HUDEP-2 (cell line): ENCODE results near the gene CBFA2T3.
"Not testable (repeated sequence)": the region's sequence is repeated elsewhere in the genome, so short reads cannot be mapped to it uniquely, and the experiment has no call there.

Experiments
- DNase-seq, 76 experiments: peaks; one replicate each; lab custom pipeline; 2025; ENCODE audit not compliant: unreplicated experiment in 76 of 76; lab: John Stamatoyannopoulos, UW

The CBFA2T3 gene

DNA sequence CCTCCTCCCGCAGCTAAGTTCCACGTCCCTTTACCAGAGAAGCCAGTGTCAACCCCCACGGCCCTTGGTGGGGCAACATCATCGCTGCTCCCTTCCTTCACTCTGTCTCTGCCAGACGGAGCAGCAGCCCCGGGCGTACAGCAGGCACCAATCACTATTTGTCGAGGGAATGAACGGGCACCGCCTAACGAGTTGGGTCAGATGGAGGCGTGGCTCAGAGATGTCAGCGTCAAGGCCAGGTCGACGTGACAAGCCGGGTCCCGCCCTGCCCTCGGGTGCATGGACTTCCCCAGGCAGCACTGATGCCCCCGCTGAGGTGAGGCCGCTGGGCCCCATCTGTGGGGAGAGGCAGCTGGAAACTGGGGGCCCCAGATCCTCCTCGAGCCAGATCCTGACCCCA is 50.0 kb downstream of the CBFA2T3 start:
- DNase-seq: no peak

DNA sequence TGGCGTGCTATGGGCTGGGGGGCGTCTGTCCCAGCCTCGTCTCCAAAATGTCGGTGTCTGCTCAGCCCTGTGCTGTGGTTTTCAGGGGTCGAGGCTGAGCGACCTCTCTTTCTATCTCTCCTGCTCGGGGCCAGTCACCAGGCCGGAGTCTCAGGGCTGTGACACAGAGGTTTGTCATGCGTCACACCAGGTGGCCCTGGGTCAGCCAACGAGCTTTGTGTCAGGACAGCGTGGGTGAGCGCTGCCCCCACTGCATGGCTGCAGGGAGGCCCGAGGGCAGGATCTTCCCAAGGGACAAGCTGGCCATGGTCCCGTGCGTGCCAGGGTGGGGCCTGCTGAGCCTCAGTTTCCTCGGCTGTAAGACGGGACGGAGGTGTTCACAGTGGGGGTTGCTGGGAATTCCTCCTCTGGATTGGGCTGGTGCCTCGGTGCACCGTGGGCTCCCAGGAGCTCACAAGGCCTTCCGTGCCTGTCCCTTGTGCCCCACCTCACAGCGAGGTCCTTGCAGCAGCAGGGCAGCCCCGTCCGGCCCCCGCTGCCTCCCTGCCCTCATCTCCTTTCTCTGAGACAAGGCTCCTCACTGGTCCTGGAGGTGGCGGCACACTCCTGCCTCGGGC is 50.5 kb downstream of the CBFA2T3 start:
- no peak for DNase-seq

DNA sequence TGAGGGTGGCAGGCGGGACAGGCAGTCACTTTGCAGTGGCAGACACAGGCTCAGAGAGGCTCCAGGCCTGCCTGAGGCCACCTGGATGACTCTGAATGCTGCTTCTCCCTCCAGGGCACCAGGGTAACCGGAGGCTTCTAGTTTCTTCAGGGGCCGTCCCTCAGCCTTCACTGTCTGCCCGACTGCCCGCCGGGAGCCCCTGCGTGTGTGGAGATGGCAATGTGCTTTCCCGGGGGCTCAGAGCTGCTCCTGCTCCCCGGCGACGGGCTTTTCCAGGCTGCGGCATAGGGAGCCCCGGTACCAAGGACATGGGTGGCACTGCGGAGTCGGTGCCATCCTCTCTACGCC is 51.5 kb downstream of the CBFA2T3 start:
- DNase-seq: no peak

DNA sequence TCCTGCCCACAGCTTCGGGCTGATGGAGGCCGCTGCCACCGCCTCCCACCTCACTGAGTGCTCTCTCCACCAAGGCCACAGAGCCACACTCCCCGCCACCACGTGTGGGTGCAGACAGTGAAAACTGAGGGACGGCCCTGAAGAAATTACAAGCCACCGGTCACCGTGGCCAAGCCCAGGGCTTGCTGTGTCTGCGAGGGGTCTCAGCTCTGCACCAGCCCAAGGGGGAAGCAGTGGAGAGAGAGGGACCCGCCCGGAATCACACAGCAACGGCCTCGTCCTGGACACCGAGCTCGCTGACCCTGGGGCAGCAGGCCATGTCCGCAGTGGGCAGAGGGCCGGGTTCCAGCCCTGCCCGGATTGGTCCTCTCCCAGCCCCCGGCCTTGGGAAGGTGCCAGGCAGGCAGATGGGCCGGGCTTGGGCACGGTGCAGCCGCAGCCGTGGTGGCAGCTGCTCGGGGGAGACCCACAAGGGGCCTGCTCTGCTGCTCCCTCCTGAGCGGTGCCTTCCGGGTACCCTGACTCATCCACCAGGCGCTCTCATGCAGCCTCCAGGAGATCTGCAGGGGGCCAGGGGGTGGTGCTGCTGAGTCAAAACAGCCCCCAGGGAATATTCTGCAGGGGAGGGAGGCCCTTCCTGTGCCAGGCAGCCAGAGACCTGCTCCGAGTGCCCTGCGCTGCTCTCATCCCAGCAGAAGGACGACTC is 52.0 kb downstream of the CBFA2T3 start:
- peak in 4 of 76 experiments; percentile 8 to 30 (median 12) for DNase-seq

DNA sequence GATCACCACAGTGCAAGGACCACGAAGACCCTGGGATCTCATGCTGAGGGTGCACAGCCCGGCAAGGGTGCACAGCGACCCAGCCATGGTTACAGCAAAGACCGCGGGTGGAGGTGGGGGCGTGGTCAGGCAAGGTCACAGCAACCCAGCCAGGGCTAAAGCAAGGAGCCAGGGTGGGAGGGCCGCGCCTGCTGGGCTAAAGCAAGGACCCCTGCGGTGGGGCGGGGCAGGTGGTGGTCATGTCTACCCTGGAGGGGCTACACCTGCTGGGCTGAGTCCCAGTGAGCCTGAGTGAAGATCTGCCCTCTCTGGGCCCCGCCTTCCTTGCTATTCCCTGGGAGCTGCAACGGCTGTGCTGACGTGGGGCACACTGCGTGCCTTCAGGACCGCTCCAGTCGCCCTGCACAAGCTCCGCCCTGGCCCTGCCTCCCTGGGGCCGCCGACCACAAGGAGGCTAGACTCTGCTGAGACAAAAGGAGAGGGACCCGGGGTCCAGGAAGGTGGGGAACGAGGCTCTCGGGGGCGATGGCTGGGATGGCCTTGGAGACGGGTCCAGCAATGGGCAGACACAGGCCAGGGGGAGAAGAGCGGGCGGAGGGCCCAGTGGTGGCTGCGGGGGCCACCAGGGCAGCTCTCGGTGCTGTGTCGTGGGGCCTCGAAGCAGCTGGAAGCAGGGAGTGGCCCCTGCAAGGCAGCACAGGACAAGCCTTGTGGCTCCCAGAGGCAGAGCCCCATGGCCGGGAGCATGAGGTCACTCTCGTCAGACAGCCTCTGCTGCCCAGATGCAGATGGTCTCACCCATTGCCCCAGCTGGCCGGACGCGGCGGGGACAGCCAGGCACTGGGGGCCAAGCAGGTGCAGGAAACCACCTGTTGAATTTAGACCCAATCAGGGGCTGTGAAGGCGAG is 52.8 kb downstream of the CBFA2T3 start:
- no peak for DNase-seq

DNA sequence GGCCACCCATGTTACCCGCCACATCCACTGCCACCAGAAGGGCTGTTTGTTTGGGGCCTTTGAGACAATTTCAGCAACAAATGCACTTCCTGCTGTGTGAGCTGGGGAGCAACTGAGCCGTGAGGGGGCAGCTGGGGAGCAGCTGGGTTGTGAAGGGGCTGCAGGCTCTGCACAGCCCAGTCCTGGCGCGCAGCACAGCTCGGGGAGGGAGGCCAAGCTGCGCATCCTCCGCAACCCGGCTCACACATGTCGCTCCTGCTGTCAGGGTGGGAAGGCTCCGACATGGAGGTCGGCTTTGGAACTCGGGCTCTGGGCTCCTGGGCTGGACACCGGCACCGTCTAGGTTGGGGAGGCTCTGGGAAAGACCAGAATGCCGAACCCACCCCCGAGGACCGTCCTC is 53.6 kb downstream of the CBFA2T3 start:
- DNase-seq: no peak

DNA sequence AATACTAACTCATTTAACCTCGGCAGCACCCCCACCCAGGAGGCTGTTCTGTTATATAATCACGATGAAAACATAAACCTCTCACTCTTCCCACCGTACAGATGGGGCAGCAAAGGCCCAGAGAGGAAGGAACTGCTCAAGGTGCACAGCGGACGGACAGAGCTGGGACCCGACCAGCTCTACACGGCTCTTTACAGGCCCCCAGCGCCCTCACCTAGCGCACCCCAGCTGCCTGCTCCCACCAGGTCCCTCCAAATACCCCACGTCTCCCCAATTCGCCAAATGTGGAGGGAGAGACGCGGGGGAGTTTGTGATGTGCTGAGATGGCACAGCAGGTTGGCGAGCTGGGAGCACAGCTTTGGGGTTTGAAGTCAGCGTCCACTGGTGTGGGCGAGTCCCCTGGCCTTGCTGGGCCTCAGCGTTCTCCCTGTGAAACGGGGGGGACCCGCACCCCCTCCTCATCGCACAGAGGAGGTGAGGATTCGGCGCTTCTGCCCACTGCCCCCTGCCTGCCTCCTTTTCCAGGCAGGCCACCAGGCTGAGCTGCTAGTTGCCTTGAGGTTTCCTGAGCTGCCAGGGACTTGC is 54.1 kb downstream of the CBFA2T3 start:
- no peak for DNase-seq

DNA sequence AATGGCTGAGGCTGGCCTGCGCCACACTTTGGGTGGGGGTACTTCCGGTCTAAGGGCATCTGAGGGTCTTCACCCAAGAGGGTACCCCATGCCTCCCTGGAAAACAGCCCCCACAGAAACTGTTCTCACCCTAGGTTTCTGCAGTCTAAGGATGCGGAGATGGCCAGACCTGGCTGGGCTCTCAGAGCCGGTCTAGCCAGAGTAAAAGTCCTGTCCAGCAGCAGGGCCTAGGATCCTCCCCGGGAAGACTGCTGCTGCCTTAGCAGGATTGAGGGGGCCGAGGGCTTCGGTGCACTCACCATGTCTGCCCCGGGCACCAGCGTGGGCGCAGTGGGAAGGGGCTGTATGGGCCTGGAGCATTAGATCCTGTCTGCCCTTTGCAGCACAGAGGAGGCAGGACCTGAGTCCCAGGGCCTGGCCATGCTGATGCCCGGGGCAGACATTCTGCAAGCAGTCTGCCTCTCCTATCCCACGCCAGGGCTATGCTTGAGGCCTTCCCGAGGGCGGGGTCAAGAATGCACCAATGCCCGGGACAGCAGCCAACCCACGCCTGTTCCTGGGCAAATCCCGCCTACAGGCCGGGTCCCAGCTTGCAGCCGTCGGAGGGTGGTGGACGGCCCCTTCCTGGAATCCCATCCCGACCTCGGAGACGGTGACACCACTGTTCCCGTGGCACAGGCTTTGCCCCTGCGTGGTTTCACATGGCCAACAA is 54.7 kb downstream of the CBFA2T3 start:
- DNase-seq: peak in 33 of 76 experiments; percentile 5 to 62 (median 31)

DNA sequence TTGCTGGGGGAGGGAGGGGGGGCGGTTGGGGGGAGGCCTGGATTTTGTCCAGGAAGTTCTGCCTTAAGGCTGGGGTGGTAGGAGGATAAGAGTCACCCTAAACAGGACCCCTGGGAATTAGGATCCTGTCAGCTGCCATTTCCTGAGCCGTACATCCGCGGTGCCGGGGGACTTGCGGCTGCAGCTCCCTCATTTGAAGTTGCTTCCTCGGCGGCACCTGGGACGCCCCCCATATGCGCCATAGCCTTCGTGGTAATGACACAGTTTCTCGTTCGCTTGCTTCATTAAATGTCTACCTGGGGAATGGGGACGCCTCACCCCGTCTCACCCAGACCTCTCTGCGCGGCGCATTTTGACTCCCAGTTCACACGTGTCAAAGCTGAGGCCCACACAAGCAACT is 55.4 kb downstream of the CBFA2T3 start:
- DNase-seq: no peak

DNA sequence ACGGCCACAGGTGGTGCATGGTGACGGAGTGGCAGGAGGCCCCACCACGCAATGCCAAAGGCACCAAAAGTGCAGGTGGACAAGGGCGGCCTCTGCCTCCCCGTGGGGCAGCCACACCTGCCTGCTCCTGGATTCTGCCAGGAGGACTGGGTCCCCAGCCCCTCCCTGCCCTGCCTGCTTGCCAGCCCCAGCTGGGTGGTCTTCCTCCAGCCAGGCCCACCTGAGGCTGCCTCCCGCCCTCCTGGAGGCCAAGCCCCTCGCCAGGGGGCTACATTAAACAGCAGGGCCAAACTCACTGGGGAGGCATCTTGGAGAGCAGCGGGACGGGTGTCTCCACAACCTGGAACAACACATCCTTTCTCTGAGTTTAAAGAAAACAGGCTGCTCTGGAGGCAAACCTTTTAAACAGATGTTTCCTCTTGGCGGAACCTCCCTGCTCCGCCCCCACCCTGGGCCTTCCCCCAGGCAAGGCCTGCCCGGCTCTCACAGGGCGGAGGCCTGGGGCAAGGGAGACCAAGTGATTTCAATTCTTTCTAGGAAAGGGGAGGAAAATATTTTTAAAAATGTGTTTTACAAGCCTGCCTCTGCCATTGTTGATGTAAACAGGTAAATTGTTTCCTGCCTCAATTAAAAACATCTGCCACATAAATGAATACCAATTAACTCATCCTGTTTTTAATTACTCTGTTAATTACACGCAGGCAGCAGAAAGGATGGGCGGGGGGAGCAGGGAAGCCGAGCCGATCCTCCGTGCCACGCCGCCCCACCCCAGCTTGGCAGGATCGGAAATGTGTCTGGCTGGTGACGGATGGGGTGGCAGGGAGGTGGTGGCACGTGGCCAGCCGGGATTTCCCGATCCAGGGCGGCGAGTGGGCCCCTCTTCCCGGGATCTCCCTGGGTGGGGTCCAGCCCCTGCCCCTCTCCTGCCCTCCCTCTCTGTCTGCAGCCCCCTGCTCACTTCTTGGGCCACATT is 56.1 kb downstream of the CBFA2T3 start:
- peak in 2 of 76 experiments; percentile 10 to 20 for DNase-seq

DNA sequence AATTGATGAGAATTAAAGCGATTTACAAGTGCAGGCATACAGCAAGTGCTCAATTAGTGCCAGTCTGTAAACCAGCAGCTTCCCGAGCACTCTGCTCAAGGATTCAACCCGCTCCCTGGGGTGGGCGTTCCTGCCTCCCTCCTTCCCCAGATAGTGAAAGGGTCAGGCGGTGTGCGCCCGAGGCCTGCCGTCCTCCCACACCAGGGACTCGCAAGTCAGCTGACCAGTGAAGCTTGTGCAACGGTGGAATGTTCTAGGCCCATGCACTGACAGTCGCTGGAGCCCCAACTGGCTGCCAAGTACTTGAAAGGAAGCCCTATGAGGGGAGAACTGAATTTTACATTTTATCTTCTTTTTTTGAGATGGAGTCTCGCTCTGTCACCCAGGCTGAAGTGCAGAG is 57.1 kb downstream of the CBFA2T3 start:
- no peak for DNase-seq

DNA sequence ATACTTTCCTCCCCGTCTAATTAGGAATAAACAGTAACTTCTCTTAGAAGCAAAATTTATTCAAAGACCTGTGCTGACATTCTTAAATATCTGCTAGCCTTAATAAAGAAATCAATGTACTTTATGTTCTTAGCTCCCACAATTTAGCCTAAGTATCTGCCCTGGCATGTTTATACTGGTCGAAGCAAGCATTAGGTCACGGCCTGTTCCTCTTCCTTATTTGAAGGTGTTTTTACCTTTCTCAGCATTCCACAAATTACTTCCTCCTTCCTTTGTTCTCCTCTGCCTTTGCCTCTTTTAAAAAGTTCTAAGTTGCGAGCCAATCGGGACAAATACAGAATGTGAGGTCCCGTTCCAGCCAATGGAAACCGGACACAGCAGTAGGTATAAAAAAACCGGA is 58.1 kb downstream of the CBFA2T3 start:
- DNase-seq: not testable (repeated sequence)

DNA sequence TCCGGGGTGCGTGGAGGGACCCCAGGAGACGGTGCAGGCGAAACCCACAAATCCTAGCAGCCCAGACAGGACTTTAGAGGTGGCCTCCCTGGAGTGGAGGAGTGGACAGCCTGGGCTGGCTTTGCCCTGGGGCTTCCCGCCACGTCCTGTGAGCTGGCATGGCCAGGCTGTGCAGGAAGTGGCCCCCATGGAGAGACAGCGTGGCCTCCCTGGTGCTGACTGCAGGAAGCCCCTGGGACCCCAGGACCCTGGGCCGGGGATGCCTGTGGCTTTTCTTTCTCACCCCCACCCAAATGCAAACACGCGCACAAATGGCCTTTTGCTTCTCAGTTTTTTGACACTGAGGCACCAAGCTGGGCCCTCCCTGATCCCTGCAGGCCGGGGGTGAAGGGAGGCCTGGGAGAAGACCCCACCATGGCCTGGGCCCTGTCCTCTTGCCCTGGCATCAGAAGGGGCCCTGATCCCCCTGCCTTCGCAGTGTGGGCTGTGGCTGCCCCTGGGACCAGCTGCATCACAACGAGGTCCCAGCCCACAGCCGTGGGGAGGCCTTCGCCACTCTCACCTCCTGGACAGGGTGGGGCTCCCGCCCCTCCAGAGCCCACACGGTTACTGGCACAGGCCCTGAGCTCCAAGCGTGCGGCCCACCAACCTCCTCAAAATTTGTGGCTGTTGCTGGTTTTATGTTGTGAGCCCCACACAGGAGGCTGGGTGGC is 58.9 kb downstream of the CBFA2T3 start:
- no peak for DNase-seq

DNA sequence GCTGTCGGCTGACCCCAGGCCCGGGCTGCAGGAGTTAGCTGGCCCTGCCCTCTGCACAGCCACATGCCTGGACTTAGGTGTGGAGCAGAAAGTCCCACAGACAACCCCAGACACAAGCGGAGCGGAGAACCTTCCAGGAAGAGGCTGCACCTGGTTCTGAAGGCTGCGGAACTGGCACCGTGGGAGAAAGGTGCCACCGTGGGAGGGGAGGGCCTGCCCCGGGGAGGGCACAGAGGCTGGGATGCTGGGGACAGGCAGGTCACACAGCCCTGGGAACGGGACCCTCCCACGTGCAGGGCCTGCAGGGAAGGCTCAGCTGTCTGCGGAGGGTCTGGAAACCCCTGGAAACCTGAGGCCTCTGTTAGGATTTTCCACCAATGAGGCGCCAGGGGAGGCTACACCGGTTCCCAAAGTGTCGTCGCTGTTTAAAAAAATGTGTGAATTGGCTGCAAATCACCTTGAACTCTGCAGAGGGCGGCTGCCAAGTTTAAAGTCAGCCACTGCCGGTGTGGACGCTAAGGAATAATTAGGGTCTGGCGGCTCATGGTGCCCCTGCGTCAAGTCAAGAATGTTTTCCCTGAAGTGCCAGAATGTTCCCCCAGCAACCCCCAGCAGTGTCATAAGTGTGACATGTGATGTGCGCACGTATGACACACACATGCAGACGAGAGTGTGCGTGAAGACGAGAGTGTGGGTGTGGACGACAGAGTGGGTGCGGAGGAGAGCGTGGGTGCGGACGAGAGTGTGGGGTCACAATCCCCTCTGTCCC is 59.7 kb downstream of the CBFA2T3 start:
- DNase-seq: no peak

DNA sequence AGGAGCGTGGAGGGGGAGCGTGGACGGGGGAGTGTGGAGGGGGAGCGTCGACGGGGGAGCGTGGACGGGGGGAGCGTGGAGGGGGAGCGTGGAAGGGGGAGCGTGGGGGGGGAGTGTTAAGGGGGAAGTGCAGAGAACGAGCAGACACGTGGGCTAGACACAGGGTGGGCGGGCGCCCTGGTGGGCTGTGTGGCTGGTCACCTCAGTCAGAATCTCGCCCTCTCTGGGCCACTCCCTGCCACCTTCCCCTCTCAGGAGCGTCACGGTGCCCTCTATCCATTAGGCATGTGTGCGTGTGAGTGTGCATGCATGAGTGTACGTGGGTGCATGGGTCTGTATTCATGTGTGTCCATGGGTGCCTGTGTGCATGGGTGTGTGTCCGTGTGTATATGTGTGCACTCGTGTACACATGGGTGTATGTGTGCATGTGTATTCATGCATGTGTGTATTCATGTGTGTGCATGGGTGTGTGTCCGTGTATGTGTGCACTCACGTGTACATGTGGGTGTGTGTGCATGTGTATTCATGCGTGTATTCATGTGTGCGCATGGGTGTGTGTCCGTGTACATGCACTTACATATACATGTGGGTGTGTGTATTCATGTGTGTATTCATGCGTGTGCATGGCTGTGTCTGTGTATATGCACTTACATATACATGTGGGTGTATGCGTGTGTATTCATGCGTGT is 61.2 kb downstream of the CBFA2T3 start:
- no peak for DNase-seq

DNA sequence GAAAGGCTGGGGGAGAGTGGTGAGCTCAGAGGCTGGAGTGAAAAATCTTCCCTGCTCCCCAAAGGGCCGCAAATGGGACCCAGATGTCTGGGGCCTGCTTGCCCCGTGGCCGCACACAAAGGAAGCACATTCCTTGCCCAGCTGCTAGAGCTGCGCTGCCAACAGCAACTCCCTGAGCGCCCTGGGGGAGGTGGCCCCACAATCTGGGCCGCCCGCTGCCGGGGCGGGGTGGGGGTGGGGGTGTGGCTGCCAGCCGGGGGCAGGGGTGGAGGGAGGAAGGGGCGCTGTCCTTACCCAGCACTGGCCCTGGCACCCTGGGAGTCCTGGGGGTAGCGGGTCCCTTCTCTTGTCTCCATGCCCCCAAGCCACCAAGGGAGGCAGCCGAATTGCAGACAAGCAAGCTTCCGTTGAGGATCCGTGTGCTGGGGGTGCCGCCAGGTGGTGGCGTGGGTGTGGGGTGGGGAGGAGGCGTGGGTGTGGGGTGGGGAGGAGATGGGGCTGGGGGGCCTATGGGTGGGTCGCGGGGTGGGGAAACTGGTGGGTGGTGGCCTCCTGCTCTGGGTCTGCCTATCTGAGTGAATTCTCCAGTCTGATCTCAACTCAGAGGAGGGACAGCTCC is 62.1 kb downstream of the CBFA2T3 start:
- no peak for DNase-seq

DNA sequence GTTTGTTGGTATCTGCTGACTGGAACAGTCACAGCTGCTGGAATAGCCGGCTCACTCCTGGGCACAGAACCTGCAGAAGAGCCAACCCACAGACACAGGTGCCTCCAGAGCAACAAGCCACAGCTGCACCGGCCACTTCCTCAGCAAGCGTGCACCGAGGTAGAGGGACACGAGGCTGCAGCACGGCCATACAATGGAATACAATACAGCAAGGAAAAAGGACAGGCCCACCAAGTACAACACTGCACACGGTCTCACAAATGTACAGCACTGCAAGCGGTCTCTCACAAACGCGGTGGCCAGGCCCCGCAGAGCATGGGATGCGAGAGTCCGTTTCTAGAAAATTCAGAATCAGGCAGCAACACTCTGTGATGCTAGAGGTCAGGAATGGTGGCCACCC is 63.1 kb downstream of the CBFA2T3 start:
- no peak for DNase-seq
